HepG2 (cell line): Measurements from ENCODE around the gene ALS2. TPM values are rescaled to one million over a fixed set of nuclear protein-coding genes. Genes with fewer than 3 reads are reported as not detected.
A peak's percentile ranks its signal among the peaks of the same experiment; 100 is the strongest.

Experiments
- ATAC-seq: fragments of 200-7000 bp; cut with Tn5 transposase; 3 replicates; pipeline ENCODE4 v1.9.1; 2020; ENCODE audit warnings: mild to moderate bottlenecking, moderate library complexity
- BruUV-seq: library from RNA; stranded (reverse); fragments of 400-500 nt; replicated peaks from 2 replicates; lab custom pipeline; 2021; lab: Mats Ljungman, UMichigan
- CTCF ChIA-PET: fragments of 300-600 bp; formaldehyde crosslinking; extraction: SDS; loops from one replicate; lab custom pipeline; 2021; ENCODE audit warnings: low total read pairs, inconsistent platforms, low intra/inter-chr PET ratio; lab: Yijun Ruan, JAX
- POLR2A ChIA-PET: fragments of 350-600 bp; sonication (Branson Sonifier 250); formaldehyde crosslinking; loops from one replicate; lab custom pipeline; 2020; ENCODE audit warnings: antibody characterized with exemption, inconsistent platforms; lab: Yijun Ruan, JAX
- DNase-seq: peaks from one replicate; pipeline ENCODE4 v3.0.0-alpha.2; 2015; ENCODE audit warnings: low spot score
- FAIRE-seq: peaks from 3 replicates; lab custom pipeline; 2011; peaks lifted over from hg19 to GRCh38; lab: Jason Lieb, UNC
- H2AFZ ChIP-seq: one replicate; pipeline ENCODE4 v1.6.1; 2011; ENCODE audit warnings: low read length, inconsistent platforms
- H3K27ac ChIP-seq: fragments of 300-600 bp; 3 replicates; pipeline ENCODE4 v1.8.0; 2011; ENCODE audit warnings: mixed run types, mild to moderate bottlenecking, mixed read lengths, low read length, inconsistent platforms; ENCODE audit not compliant: insufficient read depth; ENCODE audit errors: extremely low read length
- H3K27me3 ChIP-seq, 2 experiments: fragments of 200-600 bp in 1 of 2; 2 replicates in 1 of 2; 3 replicates in 1 of 2; pipeline versions ENCODE4 v1.6.0 to v1.8.0; 2011; ENCODE audit warnings: low read length in 2 of 2, mild to moderate bottlenecking in 2 of 2, moderate library complexity in 2 of 2, inconsistent platforms in 1 of 2; ENCODE audit not compliant: insufficient read depth in 2 of 2, control insufficient read depth in 1 of 2
- H3K36me3 ChIP-seq, 2 experiments: fragments of 200-600 bp in 1 of 2; replicated peaks in 1 of 2; 2 replicates in 1 of 2; 3 replicates in 1 of 2; pipeline versions ENCODE4 v1.5.1 to v1.8.0; 2011; ENCODE audit warnings: low read length in 2 of 2, inconsistent platforms in 1 of 2; ENCODE audit not compliant: insufficient read depth in 2 of 2, control insufficient read depth in 1 of 2
- H3K4me1 ChIP-seq: 2 replicates; pipeline ENCODE4 v1.5.1; 2012; ENCODE audit warnings: low read length, inconsistent platforms; ENCODE audit not compliant: insufficient read depth
- H3K4me2 ChIP-seq: 2 replicates; pipeline ENCODE4 v1.6.0; 2011; ENCODE audit warnings: low read depth, low read length, inconsistent platforms
- H3K4me3 ChIP-seq, 3 experiments: fragments of 200-600 bp in 1 of 3; sonication (generic), shearing (Covaris generic) in 1 of 3; replicated peaks in 1 of 3; 2 replicates each; pipeline ENCODE4 v1.5.1; 2011 to 2016; ENCODE audit warnings: low read length in 3 of 3, inconsistent platforms in 2 of 3, low read depth in 2 of 3, mild to moderate bottlenecking in 2 of 3, control low read depth in 1 of 3, mixed read lengths in 1 of 3; ENCODE audit not compliant: insufficient read depth in 1 of 3
- H3K79me2 ChIP-seq: one replicate; pipeline ENCODE4 v1.6.1; 2011; ENCODE audit warnings: low read length, inconsistent platforms; ENCODE audit not compliant: insufficient read depth
- H3K9ac ChIP-seq: 2 replicates; pipeline ENCODE4 v1.6.0; 2011; ENCODE audit warnings: mild to moderate bottlenecking, low read depth, low read length, inconsistent platforms; ENCODE audit not compliant: insufficient read depth
- H3K9me3 ChIP-seq: 2 replicates; pipeline ENCODE4 v1.5.1; 2012; ENCODE audit warnings: mild to moderate bottlenecking, low read length
- H4K20me1 ChIP-seq: 2 replicates; pipeline ENCODE4 v1.6.0; 2011; ENCODE audit warnings: inconsistent platforms, mild to moderate bottlenecking, low read length, moderate library complexity; ENCODE audit not compliant: insufficient read depth
- AFF4 ChIP-seq: sonication (generic); formaldehyde crosslinking; IDR thresholded peaks from 2 replicates; pipeline ENCODE4 v1.4.0; 2020; ENCODE audit warnings: missing genetic modification reagents
- CSRNP1 ChIP-seq: sonication (generic); formaldehyde crosslinking; IDR thresholded peaks from 2 replicates; pipeline ENCODE4 v1.8.1; 2023; ENCODE audit warnings: mild to moderate bottlenecking, missing genetic modification reagents
- HOXA5 ChIP-seq: sonication (generic); formaldehyde crosslinking; IDR thresholded peaks from 2 replicates; pipeline ENCODE4 v1.4.0; 2020; ENCODE audit warnings: missing genetic modification reagents
- SATB2 ChIP-seq: sonication (generic); formaldehyde crosslinking; IDR thresholded peaks from 2 replicates; pipeline ENCODE4 v1.5.0; 2020; ENCODE audit warnings: missing genetic modification reagents
- TP53 ChIP-seq: sonication (generic); formaldehyde crosslinking; conservative IDR thresholded peaks from 2 replicates; pipeline ENCODE4 v1.4.0; 2020; ENCODE audit warnings: missing genetic modification reagents
- ZNF501 ChIP-seq: sonication (generic); formaldehyde crosslinking; IDR thresholded peaks from 2 replicates; pipeline ENCODE4 v1.5.1; 2020; ENCODE audit warnings: mild to moderate bottlenecking, moderate library complexity, missing genetic modification reagents
- ZSCAN9 ChIP-seq: IDR thresholded peaks from 2 replicates; pipeline ENCODE4 v1.6.1; 2016; ENCODE audit warnings: borderline replicate concordance
- WGBS: methylation state at CpG from one replicate; pipeline ENCODE4 v1.1.6; 2017; ENCODE audit warnings: low lambda C conversion rate; 5-methylcytosine and 5-hydroxymethylcytosine counted together
- in situ Hi-C: cut with HindIII; loops from 2 replicates; pipeline ENCODE4 v1.10.0; 2017; ENCODE audit warnings: low pct_unique_long_range_greater_than_20kb; ENCODE audit not compliant: extremely low pct_ligation_motif_present
- intact Hi-C: fragments of 100-400 bp; cut with micrococcal nuclease; formaldehyde crosslinking; loops from one replicate; pipeline ENCODE4 v1.10.0; 2022; ENCODE audit not compliant: unreplicated experiment
- polyA plus RNA-seq, 8 experiments: library from polyadenylated mRNA; depleted of rRNA in 3 of 8; stranded (reverse) in 7 of 8; unstranded in 1 of 8; fragments of >200 nt; fragmentation: Illumina TruSeq in 4 of 8; extraction: Trizol in 4 of 8; gene quantifications; 2 replicates each; pipeline versions ENCODE4 v1.2.1 to v1.2.3, GENCODE V29; 2011 to 2016; ENCODE audit warnings: low read depth in 4 of 8, missing spikeins in 1 of 8, mixed read lengths in 1 of 8; ENCODE audit not compliant: insufficient read depth in 1 of 8
- total RNA-seq, 5 experiments: library from RNA; depleted of rRNA; stranded (reverse); fragments of >200 nt; fragmentation: Illumina TruSeq; extraction: Trizol; gene quantifications; 2 replicates each; pipeline ENCODE4 v1.2.3, GENCODE V29; 2016; ENCODE audit warnings: low read depth in 1 of 5
- TF ChIP-seq, protein P1 (sequence below): sonication (generic); formaldehyde crosslinking; conservative IDR thresholded peaks from 2 replicates; pipeline ENCODE4 v1.8.1; 2023; ENCODE audit warnings: missing genetic modification reagents
- TF ChIP-seq, protein P2 (sequence below): sonication (generic); formaldehyde crosslinking; IDR thresholded peaks from 2 replicates; pipeline ENCODE4 v1.5.1; 2020; ENCODE audit warnings: mild to moderate bottlenecking, missing genetic modification reagents, borderline replicate concordance

Gene ALS2
- total and polyA plus RNA-seq, 2 of the 13 experiments (the other 11 are each of a cell fraction or from before 2014, with no cell fraction given), result 12.7 to 19.3 TPM

GRCh38 chr2:201685156-201685555, 95.6 kb downstream of the ALS2 start:
- TF ChIP-seq, protein P1, sequence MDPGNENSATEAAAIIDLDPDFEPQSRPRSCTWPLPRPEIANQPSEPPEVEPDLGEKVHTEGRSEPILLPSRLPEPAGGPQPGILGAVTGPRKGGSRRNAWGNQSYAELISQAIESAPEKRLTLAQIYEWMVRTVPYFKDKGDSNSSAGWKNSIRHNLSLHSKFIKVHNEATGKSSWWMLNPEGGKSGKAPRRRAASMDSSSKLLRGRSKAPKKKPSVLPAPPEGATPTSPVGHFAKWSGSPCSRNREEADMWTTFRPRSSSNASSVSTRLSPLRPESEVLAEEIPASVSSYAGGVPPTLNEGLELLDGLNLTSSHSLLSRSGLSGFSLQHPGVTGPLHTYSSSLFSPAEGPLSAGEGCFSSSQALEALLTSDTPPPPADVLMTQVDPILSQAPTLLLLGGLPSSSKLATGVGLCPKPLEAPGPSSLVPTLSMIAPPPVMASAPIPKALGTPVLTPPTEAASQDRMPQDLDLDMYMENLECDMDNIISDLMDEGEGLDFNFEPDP (CRISPR knock-in tag), result no peak
- Histone ChIP-seq H3K79me2 (no peaks in the 10 kb centered on the region), H2AFZ (no peak overlapping the region), H3K9ac (no peak overlapping the region), H3K4me3 (no peak overlapping the region), H3K4me1 (no peaks in the 10 kb centered on the region), H3K9me3 (no peaks in the 10 kb centered on the region), H4K20me1 (no peaks in the 10 kb centered on the region), H3K36me3 (no peaks in the 10 kb centered on the region), H3K27me3 (peaks cover 0 to 19% of the 10 kb centered on the region in 2 experiments; a peak in 2 of 5 replicates), H3K27ac (no peak overlapping the region), H3K4me2 (no peak overlapping the region)
- ATAC-seq (no peak), FAIRE-seq (no peak), DNase-seq (no peak)
- in situ Hi-C loops, result no loop called here
- intact Hi-C loops, result no loop called here
- no TSS peak for BruUV-seq
- POLR2A ChIA-PET, result no interaction called here
- CTCF ChIA-PET, result no interaction called here
- 30% methylated on average over 3 of the region's 3 CpGs for WGBS

GRCh38 chr2:201680743-201681142, 100.0 kb downstream of the ALS2 start:
- Histone ChIP-seq H3K27ac (no peak overlapping the region), H2AFZ (no peak overlapping the region), H3K4me1 (no peaks in the 10 kb centered on the region), H3K9me3 (no peaks in the 10 kb centered on the region), H3K4me2 (no peak overlapping the region), H3K36me3 (no peaks in the 10 kb centered on the region), H3K4me3 (no peak overlapping the region), H4K20me1 (no peaks in the 10 kb centered on the region), H3K9ac (no peak overlapping the region), H3K27me3 (peaks cover 0 to 19% of the 10 kb centered on the region in 2 experiments; a peak in 1 of 5 replicates), H3K79me2 (no peaks in the 10 kb centered on the region)
- in situ Hi-C loops, result no loop called here
- ChIA-PET CTCF (interaction anchor here (0.9 to 1.4 kb wide), 2 partner anchors 445 to 498 kb away, joined by 3 to 4 read pairs; no protein-coding TSS in a partner anchor), POLR2A (no interaction called here)
- ATAC-seq (peak; percentile 96), FAIRE-seq (peak; percentile 81), DNase-seq (peak; percentile 49)
- intact Hi-C loops, result loop anchor here (1.0 kb wide), 1 partner anchor 498 kb away; no protein-coding TSS in a partner anchor
- BruUV-seq, result no TSS peak
- WGBS, result 36% methylated on average over 6 of the region's 9 CpGs
- no peak for TF ChIP-seq SATB2 (CRISPR knock-in tag)
- no peak for TF ChIP-seq CSRNP1 (CRISPR knock-in tag)
- no peak for TF ChIP-seq TP53 (CRISPR knock-in tag)
- no peak for TF ChIP-seq ZNF501 (CRISPR knock-in tag)
- no peak for TF ChIP-seq ZSCAN9 (CRISPR knock-in tag)
- TF ChIP-seq HOXA5 (CRISPR knock-in tag), result peak; percentile 41; the same call in 1 of the 2 replicates
- TF ChIP-seq AFF4, result no peak
- TF ChIP-seq, protein P2, sequence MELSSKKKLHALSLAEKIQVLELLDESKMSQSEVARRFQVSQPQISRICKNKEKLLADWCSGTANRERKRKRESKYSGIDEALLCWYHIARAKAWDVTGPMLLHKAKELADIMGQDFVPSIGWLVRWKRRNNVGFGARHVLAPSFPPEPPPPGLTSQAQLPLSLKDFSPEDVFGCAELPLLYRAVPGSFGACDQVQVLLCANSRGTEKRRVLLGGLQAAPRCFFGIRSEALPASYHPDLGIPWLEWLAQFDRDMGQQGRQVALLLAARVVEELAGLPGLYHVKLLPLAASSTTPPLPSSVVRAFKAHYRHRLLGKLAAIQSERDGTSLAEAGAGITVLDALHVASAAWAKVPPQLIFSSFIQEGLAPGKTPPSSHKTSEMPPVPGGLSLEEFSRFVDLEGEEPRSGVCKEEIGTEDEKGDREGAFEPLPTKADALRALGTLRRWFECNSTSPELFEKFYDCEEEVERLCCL (CRISPR knock-in tag), result no peak
